PC-3 (cell line): Measurements from ENCODE around the gene S100A5.

Experiments used
- EZH2 ChIP-seq: fragments of 300-600 bp; sonication (generic); IDR thresholded peaks from one replicate; pipeline ENCODE4 v1.6.1; 2017; ENCODE audit warnings: antibody characterized with exemption, mild to moderate bottlenecking, low read length; ENCODE audit not compliant: unreplicated experiment
- EZH2phosphoT487 ChIP-seq: fragments of 300-600 bp; sonication (generic); IDR thresholded peaks from 2 replicates; pipeline ENCODE4 v1.6.1; 2018; ENCODE audit warnings: mild to moderate bottlenecking, antibody characterized with exemption, low read length, borderline replicate concordance
- TF ChIP-seq, protein P1 (sequence below): fragments of 300-600 bp; sonication (generic); conservative IDR thresholded peaks from 2 replicates; pipeline ENCODE4 v1.5.1; 2017; ENCODE audit warnings: antibody characterized with exemption, low read depth, mild to moderate bottlenecking, low read length

DNA sequence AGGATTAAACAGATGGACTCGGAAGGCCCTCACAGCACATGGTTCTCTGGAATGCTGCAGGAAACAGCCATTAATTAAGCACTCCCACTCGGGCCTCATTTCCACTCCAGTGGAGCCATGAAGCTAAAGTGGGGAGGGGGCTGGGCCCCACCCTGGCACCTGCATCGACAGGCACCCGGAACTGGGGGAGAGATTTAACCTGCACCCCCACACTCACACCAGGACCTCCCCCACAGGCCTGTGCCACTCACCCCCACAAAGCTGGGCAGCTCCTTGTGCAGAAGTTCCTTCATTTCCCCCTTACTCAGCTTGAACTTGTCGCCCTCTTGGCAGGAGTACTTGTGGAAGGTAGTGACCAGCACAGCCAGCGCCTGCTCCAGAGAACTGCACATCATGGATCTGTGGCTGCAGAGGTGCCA is 22.8 kb upstream of the S100A5 start:
- TF ChIP-seq, protein P1, sequence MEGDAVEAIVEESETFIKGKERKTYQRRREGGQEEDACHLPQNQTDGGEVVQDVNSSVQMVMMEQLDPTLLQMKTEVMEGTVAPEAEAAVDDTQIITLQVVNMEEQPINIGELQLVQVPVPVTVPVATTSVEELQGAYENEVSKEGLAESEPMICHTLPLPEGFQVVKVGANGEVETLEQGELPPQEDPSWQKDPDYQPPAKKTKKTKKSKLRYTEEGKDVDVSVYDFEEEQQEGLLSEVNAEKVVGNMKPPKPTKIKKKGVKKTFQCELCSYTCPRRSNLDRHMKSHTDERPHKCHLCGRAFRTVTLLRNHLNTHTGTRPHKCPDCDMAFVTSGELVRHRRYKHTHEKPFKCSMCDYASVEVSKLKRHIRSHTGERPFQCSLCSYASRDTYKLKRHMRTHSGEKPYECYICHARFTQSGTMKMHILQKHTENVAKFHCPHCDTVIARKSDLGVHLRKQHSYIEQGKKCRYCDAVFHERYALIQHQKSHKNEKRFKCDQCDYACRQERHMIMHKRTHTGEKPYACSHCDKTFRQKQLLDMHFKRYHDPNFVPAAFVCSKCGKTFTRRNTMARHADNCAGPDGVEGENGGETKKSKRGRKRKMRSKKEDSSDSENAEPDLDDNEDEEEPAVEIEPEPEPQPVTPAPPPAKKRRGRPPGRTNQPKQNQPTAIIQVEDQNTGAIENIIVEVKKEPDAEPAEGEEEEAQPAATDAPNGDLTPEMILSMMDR: no peak
- TF ChIP-seq EZH2phosphoT487: no peak
- TF ChIP-seq EZH2: no peak
